NCI-H1436 treated with DMSO at 0.1 percent for 48 hours (cell line): Measurements from ENCODE around the gene RAB5A.
"Not testable (repeated sequence)": the region's sequence is repeated elsewhere in the genome, so short reads cannot be mapped to it uniquely, and the experiment has no call there.

Source experiments
- DNase-seq: peaks from one replicate; lab custom pipeline; 2025; lab: John Stamatoyannopoulos, UW

RAB5A gene

DNA sequence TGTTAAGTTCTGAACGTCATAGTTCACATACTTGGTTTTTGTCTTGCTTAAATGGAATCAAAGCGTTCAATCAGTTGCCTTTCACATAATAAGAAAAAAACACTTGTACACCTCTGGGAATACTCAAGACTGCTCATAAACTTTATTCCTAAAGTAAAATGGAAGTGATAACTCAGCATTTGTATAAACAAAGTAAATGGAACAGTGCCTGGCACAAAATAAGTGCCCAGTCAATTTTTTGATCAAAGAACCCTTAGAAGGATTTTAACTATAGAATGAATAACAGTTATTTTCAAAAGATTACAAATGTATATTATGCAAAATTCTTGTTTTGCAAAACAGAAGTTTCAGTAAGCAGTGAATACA lies 1.3 kb downstream of the RAB5A start:
- DNase-seq, result no peak

DNA sequence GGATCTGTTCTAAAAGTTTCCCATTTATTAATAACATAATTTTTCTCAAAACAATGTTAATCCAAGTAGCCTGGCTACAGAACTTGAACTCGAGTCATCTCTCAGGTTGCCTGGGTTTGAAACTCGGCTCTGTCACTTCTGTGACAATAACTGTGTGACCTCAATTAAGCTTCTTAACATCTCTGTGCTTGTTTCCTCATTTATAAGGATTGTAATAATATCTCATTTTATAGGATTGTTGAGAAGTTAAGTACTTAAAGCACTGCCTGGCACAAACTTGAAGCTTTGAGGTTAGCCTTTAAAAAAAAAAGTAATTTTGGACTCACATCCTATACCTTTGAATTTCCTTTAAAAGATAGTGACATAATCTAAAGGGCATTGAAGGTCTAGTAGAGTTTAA lies 3.4 kb downstream of the RAB5A start:
- DNase-seq, result no peak

DNA sequence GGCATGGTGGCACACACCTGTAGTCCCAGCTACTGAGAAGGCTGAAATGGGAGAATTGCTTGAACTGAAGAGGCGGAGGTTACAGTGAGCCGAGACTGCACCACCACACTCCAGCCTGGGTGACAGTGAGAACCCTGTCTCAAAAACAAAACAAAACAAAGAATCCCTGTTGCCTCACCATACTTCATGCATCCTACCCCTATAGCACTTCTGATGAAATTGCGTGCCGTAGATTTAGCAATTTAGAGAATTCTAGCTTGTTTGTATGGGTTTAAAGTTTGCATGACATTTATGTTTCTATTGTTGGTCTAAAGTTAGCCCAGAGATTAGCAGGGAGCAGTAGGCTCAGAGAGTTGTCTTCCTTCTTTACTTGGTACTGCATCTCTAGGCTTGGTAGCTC lies 7.8 kb downstream of the RAB5A start:
- no peak for DNase-seq

DNA sequence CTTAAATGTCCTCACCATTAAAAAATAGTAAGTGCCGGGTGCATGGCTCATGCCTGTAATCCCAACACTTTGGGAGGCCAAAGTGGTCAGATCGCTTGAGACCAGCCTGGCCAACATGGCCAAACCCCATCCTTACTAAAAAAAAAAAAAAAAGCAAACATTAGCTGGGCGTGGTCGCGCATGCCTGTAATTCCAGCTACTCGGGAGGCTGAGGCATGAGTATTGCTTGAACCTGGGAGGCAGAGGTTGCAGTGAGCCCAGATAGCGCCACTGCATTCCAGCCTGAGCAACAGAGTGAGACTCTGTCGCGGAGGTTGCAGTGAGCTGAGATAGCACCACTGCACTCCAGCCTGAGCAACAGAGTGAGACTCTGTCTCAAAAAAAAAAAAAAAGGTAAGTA lies 10.5 kb downstream of the RAB5A start:
- DNase-seq, result not testable (repeated sequence)

DNA sequence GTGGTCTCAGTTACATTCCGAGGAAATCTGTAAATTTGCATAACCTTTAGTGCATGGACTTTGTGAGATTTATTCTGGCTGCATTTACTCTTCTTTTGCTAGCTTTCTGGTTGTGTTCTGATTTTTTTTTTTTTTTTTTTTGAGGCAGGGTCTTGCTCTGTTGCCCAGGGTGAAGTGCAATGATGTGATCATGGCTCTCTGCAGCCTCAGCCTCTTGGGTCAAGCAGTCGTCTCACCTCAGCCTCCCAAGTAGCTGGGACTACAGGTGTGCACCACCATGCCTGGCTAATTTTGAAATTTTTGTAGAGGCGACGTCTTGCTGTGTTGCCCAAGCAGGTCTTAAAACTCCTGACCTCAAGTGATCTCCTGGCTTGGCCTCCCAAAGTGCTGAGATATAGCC lies 12.6 kb downstream of the RAB5A start:
- DNase-seq, result no peak

DNA sequence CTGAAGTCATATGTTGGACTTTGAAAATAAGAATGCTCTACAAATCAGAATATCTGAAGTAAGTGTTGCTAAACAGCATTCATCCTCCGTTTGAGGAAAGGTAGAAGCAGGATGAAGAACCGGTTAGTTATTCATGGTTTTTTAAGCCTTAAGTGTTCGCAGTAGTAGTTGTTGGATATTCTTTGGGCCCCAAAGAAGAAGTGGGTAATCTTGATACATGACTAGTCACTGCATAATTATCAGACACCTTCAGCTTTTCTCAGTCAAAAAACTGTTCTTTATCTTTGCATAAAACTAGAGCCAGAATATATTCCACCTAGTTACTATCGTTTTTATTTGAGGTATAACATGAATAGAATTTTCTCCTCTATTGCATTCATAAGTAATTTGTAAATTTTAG lies 13.8 kb downstream of the RAB5A start:
- DNase-seq, result no peak

DNA sequence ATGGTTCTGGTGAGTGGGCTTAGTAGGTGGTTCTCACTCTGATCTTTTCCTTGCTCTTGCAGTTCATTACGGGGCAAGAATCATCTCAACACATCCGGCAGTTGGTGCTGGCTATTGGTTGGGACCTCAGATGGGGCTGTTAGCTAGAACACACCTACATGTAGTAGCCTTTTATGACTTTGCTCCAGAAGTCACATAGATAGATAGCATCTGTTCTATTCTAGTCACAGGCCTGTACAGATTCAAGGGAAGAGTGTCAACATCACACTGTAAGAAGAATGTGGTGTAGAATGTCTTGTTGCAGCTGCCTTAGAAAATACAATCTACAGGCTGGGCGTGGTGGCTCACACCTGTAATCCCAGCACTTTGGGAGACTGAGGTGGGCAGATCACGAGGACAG lies 15.1 kb downstream of the RAB5A start:
- no peak for DNase-seq

DNA sequence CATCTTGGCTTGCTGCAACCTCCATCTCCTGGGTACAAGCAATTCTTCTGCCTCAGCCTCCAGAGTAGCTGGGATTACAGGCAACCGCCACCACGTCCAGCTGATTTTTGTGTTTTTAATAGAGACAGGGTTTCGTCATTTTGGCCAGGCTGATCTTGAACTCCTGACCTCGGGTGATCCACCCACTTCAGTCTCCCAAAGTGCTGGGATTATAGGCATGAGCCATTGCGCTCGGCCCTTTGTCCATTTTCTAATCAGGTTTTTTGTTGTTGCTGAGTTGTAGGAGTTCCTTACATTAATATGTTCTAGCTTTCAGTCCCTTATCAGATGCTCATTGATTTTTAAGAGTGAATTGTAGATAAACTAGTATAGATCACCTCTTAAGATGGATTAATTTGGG lies 20.3 kb downstream of the RAB5A start:
- DNase-seq, result no peak

DNA sequence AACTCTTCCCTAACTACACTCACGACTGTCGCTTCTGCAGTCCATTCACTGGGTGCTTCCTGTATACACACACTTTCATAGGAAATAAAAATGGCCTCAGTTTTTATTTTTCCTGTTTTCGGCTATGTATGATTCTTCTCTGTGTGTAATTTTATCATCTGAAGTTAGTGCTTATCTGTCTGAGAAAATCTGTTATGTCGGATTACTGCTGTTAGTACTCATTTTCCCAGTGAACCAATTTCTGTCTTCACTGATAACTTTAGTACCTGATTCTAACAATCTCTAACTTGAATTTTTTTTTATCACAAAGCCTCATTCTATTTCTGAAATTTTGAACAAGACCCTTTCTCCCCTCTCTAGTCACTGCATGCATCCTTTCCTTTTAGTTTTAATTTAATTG lies 20.9 kb downstream of the RAB5A start:
- DNase-seq, result no peak

DNA sequence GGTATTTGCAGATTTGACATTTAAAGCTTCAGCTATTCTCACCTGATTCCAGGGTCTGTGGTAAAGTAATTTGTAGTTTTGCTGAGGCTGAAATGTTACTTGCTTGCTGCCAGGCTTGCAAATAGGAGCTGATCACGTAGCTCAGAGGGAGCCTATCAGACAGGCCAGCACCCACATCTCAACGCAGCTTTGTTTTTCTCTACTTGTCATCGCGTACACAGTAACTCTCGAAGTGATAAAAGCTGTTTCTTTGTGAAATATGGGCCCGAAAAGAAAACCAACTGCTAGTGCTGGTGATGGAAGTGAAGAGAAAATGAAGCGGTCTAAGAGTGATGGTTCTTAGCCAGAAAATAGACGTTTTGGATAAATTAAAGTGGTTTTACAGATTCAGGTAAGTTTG lies 23.4 kb downstream of the RAB5A start:
- DNase-seq, result no peak

DNA sequence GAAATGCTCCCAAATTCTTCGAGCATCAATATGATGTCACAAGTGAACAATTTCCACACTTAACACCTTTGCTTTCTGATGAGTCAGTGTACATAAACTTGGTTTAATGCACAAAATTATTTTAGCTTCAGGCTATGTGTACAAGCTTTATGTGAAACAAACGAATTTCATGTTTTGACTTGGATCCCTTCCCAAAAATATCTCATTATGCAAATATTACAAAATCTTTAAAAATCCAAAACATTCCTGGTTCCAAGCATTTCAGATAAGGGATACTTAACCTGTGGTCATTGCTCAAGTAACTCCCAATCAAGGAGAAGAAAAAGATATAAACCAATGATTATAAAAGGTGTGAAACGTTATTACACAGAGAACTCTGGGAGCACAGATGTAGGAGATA lies 25.2 kb downstream of the RAB5A start:
- DNase-seq, result no peak

DNA sequence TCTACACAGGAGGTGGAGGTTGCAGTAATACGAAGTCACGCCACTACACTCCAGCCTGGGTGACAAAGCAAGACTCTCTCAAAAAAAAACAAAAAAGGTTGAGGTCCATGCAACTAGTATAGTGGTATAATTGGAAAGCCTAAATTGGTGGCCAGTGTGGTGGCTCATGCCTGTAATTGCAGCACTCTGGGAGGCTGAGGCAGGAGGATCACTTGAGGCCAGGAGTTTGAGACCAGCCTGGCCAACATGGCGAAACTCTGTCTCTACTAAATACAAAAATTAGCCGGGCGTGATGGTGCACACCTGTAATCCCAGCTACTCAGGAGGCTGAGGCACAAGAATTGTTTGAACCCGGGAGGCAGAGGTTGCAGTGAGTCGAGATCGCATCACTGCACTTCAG lies 42.0 kb downstream of the RAB5A start:
- not testable (repeated sequence) for DNase-seq

DNA sequence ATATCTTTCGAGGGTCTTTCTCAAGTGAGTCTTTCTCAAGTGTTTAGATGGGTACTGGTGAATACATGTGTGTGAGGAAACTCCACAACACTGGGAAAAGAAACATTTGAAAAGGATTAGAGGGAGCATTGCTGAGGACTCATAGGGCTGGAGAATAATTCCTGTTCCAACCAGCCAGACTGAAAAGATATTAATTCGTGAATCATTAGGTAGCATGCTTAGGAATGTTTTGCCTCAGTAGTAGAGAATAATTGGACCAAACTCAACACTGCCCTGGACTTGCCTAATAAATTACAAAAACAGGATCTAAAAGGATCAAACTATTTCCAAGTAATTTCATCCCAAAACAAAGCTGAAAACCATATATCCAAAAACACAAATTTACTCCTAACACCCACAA lies 47.9 kb downstream of the RAB5A start:
- no peak for DNase-seq

DNA sequence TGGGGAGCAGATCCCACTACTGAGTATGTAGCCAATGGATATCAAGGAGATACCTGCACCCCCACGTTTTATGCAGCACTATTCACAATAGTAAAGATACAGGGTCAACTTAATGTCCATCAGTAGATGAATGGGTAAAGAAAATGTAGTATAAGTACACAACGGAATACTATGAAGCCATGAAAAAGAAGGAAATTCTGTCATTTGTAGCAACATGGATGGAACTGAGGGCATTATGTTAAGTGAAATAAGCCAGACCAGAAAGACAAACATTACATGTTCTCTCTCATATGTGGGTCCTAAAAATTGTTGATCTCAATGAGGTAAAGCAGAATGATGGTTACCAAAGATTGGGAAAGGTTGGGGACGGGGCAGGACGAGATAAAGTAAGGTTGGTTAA lies 50.6 kb downstream of the RAB5A start:
- no peak for DNase-seq

DNA sequence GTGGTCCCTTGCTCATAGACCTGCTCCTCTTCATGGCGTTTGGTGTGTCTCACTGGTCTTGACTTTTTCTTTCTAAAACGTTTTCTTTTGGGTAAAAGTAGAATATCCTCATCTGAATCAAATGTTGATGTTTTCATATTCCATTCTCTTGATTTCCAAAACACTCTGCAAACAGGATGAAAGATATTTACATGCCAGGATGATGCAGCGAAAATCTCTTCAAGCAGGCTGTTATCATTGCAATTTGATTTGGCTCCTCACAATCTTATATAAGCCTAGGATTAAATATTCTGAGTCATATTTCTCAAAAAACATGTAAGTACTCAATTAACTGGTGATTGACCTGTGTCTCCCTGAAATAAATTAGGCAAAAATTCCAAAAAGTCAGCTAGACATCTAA lies 55.0 kb downstream of the RAB5A start:
- no peak for DNase-seq

DNA sequence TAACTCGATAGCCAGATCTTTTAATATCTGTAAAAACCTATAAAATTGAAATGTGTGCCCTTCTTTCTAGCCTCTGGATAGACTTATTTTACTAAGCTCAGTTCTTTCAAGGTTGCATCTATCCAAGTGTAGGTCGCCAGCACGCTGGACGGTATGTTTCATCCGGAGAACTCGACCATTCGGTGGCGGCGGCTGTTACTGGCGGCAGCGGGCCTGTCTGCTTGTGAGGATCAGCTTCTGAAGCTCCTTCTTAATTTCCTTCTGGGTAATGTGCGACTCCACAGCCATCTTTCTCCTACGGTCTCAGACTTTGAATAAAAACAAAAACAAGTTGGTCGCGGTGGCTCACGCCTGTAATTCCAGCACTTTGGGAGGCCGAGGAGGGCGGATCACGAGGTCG lies 61.1 kb downstream of the RAB5A start:
- DNase-seq, result no peak

DNA sequence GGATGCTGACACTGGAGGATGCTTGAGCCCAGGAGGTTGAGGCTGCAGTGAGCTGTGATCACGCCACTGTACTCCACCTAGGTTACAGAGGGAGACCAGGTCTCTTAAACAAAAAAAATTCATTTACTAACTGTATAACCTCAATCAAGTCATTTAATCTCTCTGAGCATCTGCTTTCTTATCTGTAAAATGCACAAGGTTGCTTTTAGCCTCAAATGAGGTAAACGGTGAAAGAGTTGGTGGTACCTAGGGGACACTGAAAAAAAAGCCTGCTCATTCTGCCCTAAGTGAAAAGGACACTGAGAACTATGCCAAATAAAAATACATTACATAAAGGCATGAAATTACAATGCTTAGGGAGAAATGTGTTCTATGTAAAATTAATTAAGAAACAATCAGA lies 61.7 kb downstream of the RAB5A start:
- DNase-seq, result no peak

DNA sequence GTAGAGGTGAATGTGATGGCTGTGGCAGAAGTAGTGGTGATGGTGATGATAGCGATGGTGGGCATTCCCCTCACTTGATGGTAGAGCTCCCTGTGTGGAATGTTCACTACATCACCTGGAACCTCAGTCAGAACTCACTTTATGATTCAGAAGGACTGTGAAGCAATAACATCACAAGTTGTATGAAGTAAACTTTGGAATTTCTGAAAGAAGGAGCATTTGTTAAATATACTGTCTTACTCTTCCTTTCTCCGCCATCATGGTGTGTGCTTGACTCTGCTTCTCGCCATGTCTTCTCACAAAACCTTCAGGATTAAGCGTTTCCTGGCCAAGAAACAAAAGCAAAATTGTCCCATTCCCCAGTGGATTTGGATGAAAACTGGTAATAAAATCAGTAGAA lies 65.3 kb downstream of the RAB5A start, which contains the start of gene PP2D1:
Gene PP2D1 (minus strand): TSS at position 101 of the 400 bp plus-strand sequence. CDS start 192 bp downstream, outside the sequence.
- DNase-seq, result no peak

DNA sequence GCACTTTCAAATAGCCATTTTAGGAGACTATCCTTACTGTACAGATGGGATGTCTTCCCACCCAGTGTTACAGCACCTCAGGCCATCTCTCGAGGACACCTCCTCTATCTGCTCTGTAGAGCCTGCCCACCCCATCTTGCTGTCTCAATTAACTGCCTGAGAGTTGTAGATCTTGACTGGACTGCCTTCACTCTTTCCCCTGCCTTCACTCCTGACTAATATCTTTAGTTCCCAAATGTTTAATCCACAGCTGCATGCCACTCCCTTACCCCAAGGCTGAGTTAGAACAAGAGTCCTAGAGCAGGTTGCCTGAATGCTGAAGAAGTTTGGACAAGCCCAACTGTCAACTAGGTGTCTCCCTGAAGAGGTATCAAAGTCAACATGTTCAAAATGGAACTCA lies 66.5 kb downstream of the RAB5A start:
- no peak for DNase-seq

DNA sequence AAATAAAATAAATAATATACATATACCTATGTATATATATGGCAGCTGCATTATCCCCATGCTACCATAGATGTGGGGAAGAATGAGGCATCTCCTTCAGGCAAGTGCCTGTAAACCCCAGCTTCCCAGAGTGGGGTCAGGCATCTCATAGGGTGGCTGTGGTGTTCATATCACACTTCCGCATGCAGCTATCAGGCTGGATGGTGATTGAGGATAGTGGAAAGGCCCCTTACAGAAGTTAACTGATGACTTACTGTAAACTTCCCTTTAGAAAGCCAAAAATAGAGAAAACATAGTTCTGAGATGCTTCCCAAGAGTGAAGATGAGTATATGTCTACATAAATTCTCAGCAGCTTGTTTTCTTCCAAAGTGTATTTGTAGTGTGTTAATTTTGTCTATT lies 68.6 kb downstream of the RAB5A start:
- no peak for DNase-seq

DNA sequence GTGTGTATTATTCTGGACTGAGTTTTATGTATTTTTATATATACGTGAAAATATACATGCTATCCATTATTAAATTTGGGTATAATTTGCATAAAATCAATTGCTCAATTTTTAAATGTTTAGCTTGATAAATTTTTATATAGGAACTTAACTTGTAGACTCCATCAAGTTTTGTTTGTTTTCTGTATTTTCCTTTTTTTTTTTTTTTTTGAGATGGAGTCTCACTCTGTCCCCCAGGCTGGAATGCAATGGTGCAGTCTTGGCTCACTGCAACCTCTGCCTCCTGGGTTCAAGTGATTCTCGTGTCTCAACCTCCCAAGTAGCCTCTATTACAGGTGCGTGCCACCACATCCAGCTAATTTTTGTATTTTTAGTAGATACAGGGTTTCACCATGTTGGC lies 69.2 kb downstream of the RAB5A start:
- DNase-seq, result not testable (repeated sequence)

DNA sequence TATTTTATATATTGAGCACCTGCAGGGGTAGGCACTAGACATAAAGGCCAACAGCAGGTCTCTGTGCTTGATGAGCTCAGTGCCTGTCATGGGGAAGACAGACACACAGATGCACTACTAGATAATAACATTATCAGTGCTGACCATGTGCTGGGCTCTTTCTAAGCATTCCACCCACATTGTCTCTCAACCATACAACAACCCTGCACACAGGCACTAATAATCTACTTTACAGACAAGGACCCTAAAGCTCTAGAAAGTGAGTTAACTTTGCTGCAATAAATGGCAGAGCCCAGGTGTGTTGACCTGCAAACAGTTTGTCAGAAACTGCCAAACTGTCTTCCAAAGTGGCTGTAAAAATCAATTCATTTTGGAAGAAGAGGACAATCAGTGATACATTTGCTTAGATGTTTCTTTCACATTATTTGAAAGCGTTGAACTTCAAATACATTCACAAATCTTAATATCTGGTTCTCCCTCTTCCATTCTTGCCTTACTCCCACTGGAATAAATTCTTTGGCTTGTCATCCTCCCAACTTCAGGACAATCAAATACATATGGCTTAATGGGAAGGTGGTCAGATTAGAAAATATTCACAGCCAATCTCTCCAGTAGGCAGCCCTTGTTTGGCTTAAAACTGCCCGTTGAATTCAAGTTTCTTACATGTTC lies 76.2 kb downstream of the RAB5A start:
- no peak for DNase-seq

DNA sequence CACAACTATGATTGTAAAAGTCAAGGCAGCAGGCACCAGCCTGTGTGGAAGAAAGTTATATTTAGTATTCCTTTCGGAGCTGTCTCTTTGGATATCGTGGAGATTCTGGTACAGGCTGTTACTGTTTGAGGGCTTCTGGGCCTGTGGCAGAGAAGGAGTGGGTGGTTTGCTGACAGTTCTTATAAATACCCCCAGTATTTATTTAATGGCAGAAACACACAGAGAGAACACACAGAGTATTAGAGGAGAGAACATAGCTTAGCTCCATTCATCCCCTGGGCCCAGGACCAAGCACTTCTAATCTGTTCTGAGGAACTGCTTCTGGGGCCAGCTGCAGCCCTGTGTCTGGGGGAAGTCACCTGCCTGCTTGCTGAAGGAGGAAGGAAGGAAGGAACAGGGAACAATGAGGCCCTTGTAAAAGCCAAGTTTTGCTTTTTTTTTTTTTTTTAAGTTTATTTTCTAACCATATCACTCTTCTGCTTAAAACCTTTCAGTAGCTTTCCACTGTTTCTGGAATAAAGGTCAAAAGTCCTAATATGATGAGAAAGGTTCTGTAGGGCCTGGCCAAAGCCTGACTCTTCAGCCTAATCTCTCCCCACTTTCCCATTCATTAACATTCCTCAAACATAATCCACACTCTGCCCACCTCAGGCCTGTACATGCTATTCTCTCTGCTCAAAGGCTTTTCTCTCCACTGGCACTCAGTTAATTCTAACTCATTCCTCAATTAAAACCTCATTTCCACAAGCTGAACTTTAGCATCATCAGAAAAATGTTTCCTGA lies 76.9 kb downstream of the RAB5A start:
- no peak for DNase-seq

DNA sequence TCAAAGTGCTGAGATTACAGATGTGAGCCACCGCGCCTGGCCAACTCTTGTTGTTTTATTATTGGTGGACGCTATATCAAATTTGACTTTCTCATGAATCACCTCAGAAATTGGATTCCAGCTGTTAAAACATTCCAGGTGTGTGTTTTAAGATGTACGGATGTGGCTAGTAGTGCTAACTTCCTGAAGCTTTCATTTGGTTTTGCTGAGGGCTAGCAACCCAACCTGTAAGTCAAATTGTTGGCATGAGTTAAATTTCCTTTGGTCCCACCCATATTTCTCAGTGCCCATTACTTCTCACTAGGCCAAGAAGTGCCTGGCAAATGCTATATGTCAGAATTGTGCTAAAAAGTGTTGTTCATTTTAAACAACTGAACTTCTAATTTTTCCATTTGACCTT lies 80.2 kb downstream of the RAB5A start:
- DNase-seq, result no peak
